ENCODE measurements around the gene COPG2.

COPG2 gene

GRCh38 chr7:130463553-130464434 lies 204.8 kb downstream of the COPG2 start:
- no peak for FAIRE-seq

GRCh38 chr7:130461272-130461671 lies 207.3 kb downstream of the COPG2 start:
- no peak for FAIRE-seq

GRCh38 chr7:130458257-130458656 lies 210.3 kb downstream of the COPG2 start:
- FAIRE-seq, result no peak
